K562 (cell line): ENCODE measurements around the gene ENG. TPM values are rescaled to one million over a fixed set of nuclear protein-coding genes. Genes with fewer than 3 reads are reported as not detected.

ENCODE experiments used
- ATF7 ChIP-seq: fragments of 450-650 bp; IDR thresholded peaks from 2 replicates; pipeline ENCODE4 v1.7.1; 2014; ENCODE audit warnings: mild to moderate bottlenecking, moderate library complexity
- CHD1 ChIP-seq: fragments of 200-600 bp; sonication (generic); IDR thresholded peaks from one replicate; pipeline ENCODE4 v1.6.1; 2012; ENCODE audit warnings: mild to moderate bottlenecking, moderate library complexity, low read length, inconsistent platforms
- CHD7 ChIP-seq: fragments of 200-600 bp; sonication (generic); IDR thresholded peaks from one replicate; pipeline ENCODE4 v1.6.1; 2012; ENCODE audit warnings: mild to moderate bottlenecking, low read depth, low read length, inconsistent platforms
- FIP1L1 ChIP-seq: fragments of 200-400 bp; formaldehyde crosslinking; IDR thresholded peaks from 2 replicates; pipeline ENCODE4 v1.6.1; 2018; ENCODE audit warnings: mild to moderate bottlenecking, low read depth, low read length; ENCODE audit not compliant: poor library complexity, severe bottlenecking
- NELFE ChIP-seq: IDR thresholded peaks from 2 replicates; pipeline ENCODE4 v1.6.1; 2011; ENCODE audit warnings: mild to moderate bottlenecking; ENCODE audit not compliant: insufficient read depth, insufficient read length
- STAT6 ChIP-seq: sonication (generic); formaldehyde crosslinking; IDR thresholded peaks from 2 replicates; pipeline ENCODE4 v1.8.1; 2023; ENCODE audit warnings: mild to moderate bottlenecking, missing genetic modification reagents
- UBTF ChIP-seq, 2 experiments: IDR thresholded peaks; 2 replicates each; pipeline ENCODE4 v1.6.1; 2012; ENCODE audit warnings: improper control_type of control experiment in 2 of 2, low read depth in 2 of 2, low read length in 2 of 2, borderline replicate concordance in 1 of 2
- ZBTB1 ChIP-seq: sonication (generic); formaldehyde crosslinking; IDR thresholded peaks from 2 replicates; pipeline ENCODE4 v1.8.1; 2023; ENCODE audit warnings: missing genetic modification reagents, low read depth, mild to moderate bottlenecking, borderline replicate concordance
- ZNF408 ChIP-seq: fragments of 250-450 bp; sonication (Bioruptor Pico); IDR thresholded peaks from 2 replicates; pipeline ENCODE4 v1.4.0; 2020; ENCODE audit warnings: low read depth, mild to moderate bottlenecking, moderate library complexity
- polyA plus RNA-seq, 8 experiments: library from polyadenylated mRNA; depleted of rRNA in 4 of 8; stranded (reverse) in 5 of 8; unstranded in 3 of 8; fragments of >200 nt; fragmentation: Nextera tagmentation in 2 of 8; fragmentation: Illumina TruSeq in 1 of 8; extraction: Ambion mirVana in 2 of 8; extraction: Trizol in 1 of 8; gene quantifications; 2 replicates each; pipeline versions ENCODE4 v1.2.1 to v1.2.3, GENCODE V29; 2011 to 2014; ENCODE audit warnings: inconsistent platforms in 1 of 8, missing spikeins in 1 of 8
- total RNA-seq, 7 experiments: library from RNA; depleted of rRNA in 6 of 7; stranded (reverse); fragments of >200 nt in 6 of 7; fragmentation: Illumina TruSeq in 2 of 7; extraction: Trizol in 2 of 7; gene quantifications; 2 replicates each; pipeline versions ENCODE4 v1.2.1 to v1.2.3, GENCODE V29; 2011 to 2021; ENCODE audit warnings: low replicate concordance in 1 of 7

Gene ENG
- total and polyA plus RNA-seq, 9 of the 15 experiments (the other 6 are each of a cell fraction or from before 2014, with no cell fraction given): 0.04 to 0.40 (median 0.14) TPM; not detected in 1

DNA sequence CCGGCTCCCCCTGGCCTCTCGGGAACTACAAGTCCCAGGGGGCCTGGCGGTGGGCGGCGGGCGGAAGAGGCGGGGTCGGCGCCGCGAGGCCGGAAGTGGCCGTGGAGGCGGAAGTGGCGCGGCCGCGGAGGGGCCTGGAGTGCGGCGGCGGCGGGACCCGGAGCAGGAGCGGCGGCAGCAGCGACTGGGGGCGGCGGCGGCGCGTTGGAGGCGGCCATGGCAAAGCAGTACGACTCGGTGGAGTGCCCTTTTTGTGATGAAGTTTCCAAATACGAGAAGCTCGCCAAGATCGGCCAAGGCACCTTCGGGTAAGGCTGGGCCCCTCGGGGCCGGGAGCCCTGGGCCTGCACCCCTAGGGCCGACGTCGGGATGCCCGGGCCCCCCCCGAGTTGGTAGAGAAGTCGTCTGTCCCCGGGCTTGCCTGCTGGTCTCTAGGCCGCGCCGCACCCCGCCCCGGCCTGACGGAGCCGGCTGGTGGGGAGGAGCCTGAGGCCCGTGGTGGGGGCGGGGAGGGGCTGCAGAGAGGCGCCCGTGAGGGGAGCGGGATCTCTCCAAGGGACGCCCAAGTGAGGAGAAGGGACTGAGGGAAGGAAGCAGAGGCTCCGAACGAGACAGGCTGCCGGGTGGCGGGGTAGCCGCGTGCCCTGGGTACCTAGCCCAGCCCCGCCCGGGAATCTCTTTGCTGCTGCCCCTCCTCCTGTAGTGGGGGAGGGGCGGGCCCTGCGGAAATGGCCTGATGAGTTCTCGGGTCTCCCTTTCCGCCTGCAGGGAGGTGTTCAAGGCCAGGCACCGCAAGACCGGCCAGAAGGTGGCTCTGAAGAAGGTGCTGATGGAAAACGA lies 68.3 kb downstream of the ENG start, which contains the start of gene CDK9 (continued):
- TF ChIP-seq CHD7: no peak
- no peak for TF ChIP-seq CHD1
- no peak for TF ChIP-seq NELFE
- peak; percentile 60; the same call in 1 of the 2 replicates for TF ChIP-seq ZBTB1 (CRISPR knock-in tag)
- 0 out of 2 replicates have a peak, but pooled peaks have one; percentile 33 for TF ChIP-seq STAT6 (CRISPR knock-in tag)
- peak; percentile 31 for TF ChIP-seq FIP1L1
- TF ChIP-seq UBTF (IDR thresholded peaks at IDR 0.05; ENCODE audit: borderline replicate concordance in 1 of 2, low read depth in 2 of 2, low read length in 2 of 2): peak; percentile 71; a peak in 2 of 4 replicates
- TF ChIP-seq ZNF408 (CRISPR knock-in tag): no peak
- TF ChIP-seq ATF7: peak; percentile 49; the same call in 1 of the 2 replicates
